ENCODE results near the gene HOXC6.
"Not testable (repeated sequence)": the region's sequence is repeated elsewhere in the genome, so short reads cannot be mapped to it uniquely, and the experiment has no call there.

- not testable (repeated sequence) for TF ChIP-seq POLR2A (IDR thresholded peaks at IDR 0.05; ENCODE audit: low read depth); EP300 (IDR thresholded peaks at IDR 0.05)
These were observed 50.9 kb downstream of the HOXC6 start for GRCh38 chr12:54079115-54079514.

All from esophagus muscularis mucosa (tissue), 2 donors.